GM19099 (cell line): ENCODE results near the gene CD34.

ENCODE experiments used
- POLR2A ChIP-seq: IDR thresholded peaks from 3 replicates; pipeline ENCODE4 v1.6.1; 2011; ENCODE audit warnings: low read depth; ENCODE audit not compliant: insufficient read length; ENCODE audit errors: extremely low read depth

Gene CD34

GRCh38 chr1:207861442-207862177 lies 49.3 kb downstream of the CD34 start:
- TF ChIP-seq POLR2A, result no peak

- no peak for TF ChIP-seq POLR2A
Measured at GRCh38 chr1:207860531-207860930, 50.4 kb downstream of the CD34 start.

GRCh38 chr1:207858806-207859205 lies 52.1 kb downstream of the CD34 start:
- no peak for TF ChIP-seq POLR2A

- no peak for TF ChIP-seq POLR2A
Measured at GRCh38 chr1:207858281-207858680, 52.6 kb downstream of the CD34 start.

GRCh38 chr1:207857447-207857846 lies 53.5 kb downstream of the CD34 start:
- TF ChIP-seq POLR2A, result no peak

GRCh38 chr1:207856276-207857023 lies 54.5 kb downstream of the CD34 start:
- no peak for TF ChIP-seq POLR2A

- no peak for TF ChIP-seq POLR2A
Measured at GRCh38 chr1:207854001-207854400, 56.9 kb downstream of the CD34 start.

GRCh38 chr1:207853372-207853757 lies 57.6 kb downstream of the CD34 start:
- no peak for TF ChIP-seq POLR2A

GRCh38 chr1:207852576-207853371 lies 58.2 kb downstream of the CD34 start:
- TF ChIP-seq POLR2A, result no peak

- TF ChIP-seq POLR2A, result no peak
Measured at GRCh38 chr1:207851696-207852095, 59.2 kb downstream of the CD34 start.

- no peak for TF ChIP-seq POLR2A
Measured at GRCh38 chr1:207850621-207851407, 60.1 kb downstream of the CD34 start.

GRCh38 chr1:207849646-207850045 lies 61.3 kb downstream of the CD34 start:
- TF ChIP-seq POLR2A, result no peak

- TF ChIP-seq POLR2A, result no peak
Measured at GRCh38 chr1:207849016-207849415, 61.9 kb downstream of the CD34 start.

GRCh38 chr1:207848234-207848633 lies 62.7 kb downstream of the CD34 start:
- no peak for TF ChIP-seq POLR2A

GRCh38 chr1:207847116-207847515 lies 63.8 kb downstream of the CD34 start:
- TF ChIP-seq POLR2A, result no peak
